Measurements from ENCODE around the gene GRIN2B. TPM values are rescaled to one million over a fixed set of nuclear protein-coding genes. Genes with fewer than 3 reads are reported as not detected.

The GRIN2B gene
- total RNA-seq, 1 donor from 2014 or later, result 0.49 TPM

GRCh38 chr12:13948621-13949020, 32.8 kb downstream of the GRIN2B start:
- intact Hi-C loops (cut with DNase I), result no loop called here
- Histone ChIP-seq H3K4me3 (no peak overlapping the region), H3K36me3 (no peaks in the 10 kb centered on the region), H3K4me1 (no peaks in the 10 kb centered on the region), H3K27me3 (no peaks in the 10 kb centered on the region), H3K9me3 (no peaks in the 10 kb centered on the region), H3K27ac (no peak overlapping the region)
- TF ChIP-seq POLR2AphosphoS5 (IDR thresholded peaks at IDR 0.05; ENCODE audit: insufficient read depth in 1 of 2, low read depth in 1 of 2) (no peak), CTCF (IDR thresholded peaks at IDR 0.05) (no peak), POLR2A (IDR thresholded peaks at IDR 0.05) (no peak)
- DNase-seq (ENCODE audit: extremely low spot score in 2 of 2), result no peak

DNA sequence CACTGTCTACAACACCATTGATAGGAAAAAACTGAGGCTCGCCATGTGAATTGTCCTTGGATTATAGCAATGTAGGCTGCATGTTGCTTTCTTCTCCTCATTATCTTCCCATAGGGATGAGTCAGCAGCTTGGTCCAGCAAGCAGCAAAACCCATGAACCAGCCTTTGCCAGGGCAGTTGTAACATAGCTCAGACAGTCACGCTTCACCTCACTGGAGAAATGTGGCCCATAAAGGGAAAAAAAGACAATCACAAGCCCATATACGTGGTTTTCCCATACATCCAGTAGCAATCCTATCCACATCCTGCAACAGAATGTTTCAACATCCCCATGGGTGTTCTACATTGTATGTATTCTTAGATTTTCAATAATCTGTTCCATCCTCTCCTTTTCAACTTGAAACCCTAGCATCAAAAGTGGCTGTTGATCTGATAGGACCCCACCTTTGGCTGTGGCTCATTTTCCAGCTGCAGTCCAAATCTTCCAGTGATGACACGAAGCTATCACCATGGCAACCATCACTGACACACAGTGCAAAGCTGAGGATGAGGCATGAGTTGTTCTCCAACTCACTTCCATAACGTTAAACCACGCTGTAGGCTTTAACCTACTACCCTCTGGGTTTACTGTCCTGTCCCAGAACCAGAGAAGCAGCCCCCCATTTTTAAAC, 34.0 kb downstream of the GRIN2B start:
- Histone ChIP-seq H3K27me3 (no peaks in the 10 kb centered on the region), H3K9me3 (no peaks in the 10 kb centered on the region), H3K4me1 (no peaks in the 10 kb centered on the region), H3K4me3 (no peak overlapping the region), H3K27ac (no peak overlapping the region), H3K36me3 (no peaks in the 10 kb centered on the region)
- TF ChIP-seq POLR2AphosphoS5 (IDR thresholded peaks at IDR 0.05; ENCODE audit: insufficient read depth in 1 of 2, low read depth in 1 of 2) (no peak), POLR2A (IDR thresholded peaks at IDR 0.05) (no peak), CTCF (IDR thresholded peaks at IDR 0.05) (no peak)
- no peak for DNase-seq (ENCODE audit: extremely low spot score in 2 of 2)
- intact Hi-C loops (cut with DNase I), result no loop called here

- intact Hi-C loops (cut with DNase I), result no loop called here
- DNase-seq (ENCODE audit: extremely low spot score in 2 of 2), result no peak
- no peak for TF ChIP-seq POLR2A (IDR thresholded peaks at IDR 0.05)
- TF ChIP-seq POLR2AphosphoS5 (IDR thresholded peaks at IDR 0.05; ENCODE audit: insufficient read depth in 1 of 2, low read depth in 1 of 2), result no peak
- no peak for TF ChIP-seq CTCF (IDR thresholded peaks at IDR 0.05)
- Histone ChIP-seq H3K27ac (no peak overlapping the region), H3K9me3 (no peaks in the 10 kb centered on the region), H3K4me3 (no peak overlapping the region), H3K4me1 (no peaks in the 10 kb centered on the region), H3K27me3 (no peaks in the 10 kb centered on the region), H3K36me3 (no peaks in the 10 kb centered on the region)
These were observed 35.8 kb downstream of the GRIN2B start for GRCh38 chr12:13945641-13946040.

DNA sequence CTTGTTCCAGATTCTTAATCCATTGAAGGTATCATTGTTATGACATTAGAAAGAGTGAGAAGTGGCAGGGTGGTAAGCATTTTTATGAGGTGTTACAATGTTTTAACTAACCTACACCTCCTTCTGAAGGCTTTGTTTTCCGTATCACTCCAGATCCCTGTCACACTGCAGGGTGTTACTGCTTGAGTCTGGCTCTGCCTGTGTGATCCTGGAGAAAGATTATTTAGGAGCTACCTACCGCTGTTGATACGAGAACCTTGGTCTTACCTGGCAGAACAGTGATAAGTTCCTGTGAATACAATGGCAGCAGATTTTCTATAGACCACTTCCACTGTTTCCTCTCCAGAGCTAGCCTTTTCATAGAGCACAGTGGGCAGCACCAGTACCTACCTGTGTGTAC, 36.2 kb downstream of the GRIN2B start:
- TF ChIP-seq POLR2A (IDR thresholded peaks at IDR 0.05), result no peak
- TF ChIP-seq CTCF (IDR thresholded peaks at IDR 0.05), result no peak
- TF ChIP-seq POLR2AphosphoS5 (IDR thresholded peaks at IDR 0.05; ENCODE audit: insufficient read depth in 1 of 2, low read depth in 1 of 2), result no peak
- DNase-seq (ENCODE audit: extremely low spot score in 2 of 2), result no peak
- intact Hi-C loops (cut with DNase I), result no loop called here

GRCh38 chr12:13942826-13943225, 38.6 kb downstream of the GRIN2B start:
- Histone ChIP-seq H3K4me3 (no peak overlapping the region), H3K27ac (no peak overlapping the region), H3K27me3 (no peaks in the 10 kb centered on the region), H3K4me1 (no peaks in the 10 kb centered on the region), H3K36me3 (no peaks in the 10 kb centered on the region), H3K9me3 (no peaks in the 10 kb centered on the region)
- DNase-seq (ENCODE audit: extremely low spot score in 2 of 2), result no peak
- no peak for TF ChIP-seq CTCF (IDR thresholded peaks at IDR 0.05)
- intact Hi-C loops (cut with DNase I), result no loop called here

More for the DNA sequence above, 36.2 kb downstream of the GRIN2B start:
- Histone ChIP-seq H3K27ac (no peak overlapping the region), H3K27me3 (no peaks in the 10 kb centered on the region), H3K4me1 (no peaks in the 10 kb centered on the region), H3K4me3 (no peak overlapping the region), H3K9me3 (no peaks in the 10 kb centered on the region), H3K36me3 (no peaks in the 10 kb centered on the region)
